Measurements from ENCODE around the gene STOML2. TPM values are rescaled to one million over a fixed set of nuclear protein-coding genes. Genes with fewer than 3 reads are reported as not detected.

The STOML2 gene
- total RNA-seq, 1 donor from 2014 or later, result 248 TPM

GRCh38 chr9:35054185-35054835 lies 48.6 kb downstream of the STOML2 start:
- no peak overlapping the region for H3K4me3 ChIP-seq (ENCODE audit: low read depth, low read length)
- no peak for DNase-seq (ENCODE audit: low read depth)
- FAIRE-seq, result no peak
- H3K36me3 ChIP-seq (ENCODE audit: control insufficient read depth, insufficient read depth, low read length), result peaks cover 23% of the 10 kb centered on the region
- no peaks in the 10 kb centered on the region for H3K27me3 ChIP-seq (ENCODE audit: control insufficient read depth, insufficient read depth, low read length)
- no peak for TF ChIP-seq CTCF (IDR thresholded peaks at IDR 0.05; ENCODE audit: insufficient read depth, low read length, severe bottlenecking)

GRCh38 chr9:35051069-35051967 lies 51.6 kb downstream of the STOML2 start:
- Histone ChIP-seq H3K27me3 (ENCODE audit: control insufficient read depth, insufficient read depth, low read length) (no peaks in the 10 kb centered on the region), H3K4me3 (ENCODE audit: low read depth, low read length) (no peak overlapping the region), H3K36me3 (ENCODE audit: control insufficient read depth, insufficient read depth, low read length) (peaks cover 3% of the 10 kb centered on the region)
- FAIRE-seq (no peak), DNase-seq (ENCODE audit: low read depth) (peak; percentile 42)
- peak; percentile 54 for TF ChIP-seq CTCF (IDR thresholded peaks at IDR 0.05; ENCODE audit: insufficient read depth, low read length, severe bottlenecking)

Other genes starting within 250 kb of the STOML2 start
- 0.13 and 0.26 TPM in 2 replicates for gene PHF24, start 144.8 kb downstream of the STOML2 start, total RNA-seq
- gene DNAJB5, start 113.4 kb downstream of the STOML2 start, total RNA-seq, result 8.2 and 11.0 TPM in 2 replicates
- gene VCP, start 30.5 kb downstream of the STOML2 start, total RNA-seq, result 320 and 342 TPM in 2 replicates
- gene FANCG, start 23.2 kb downstream of the STOML2 start, total RNA-seq, result 7.6 and 9.7 TPM in 2 replicates
- 22.9 and 25.3 TPM in 2 replicates for gene PIGO, start 6.5 kb downstream of the STOML2 start, total RNA-seq
- gene ATOSB, start 12.7 kb upstream of the STOML2 start, total RNA-seq, result 10.3 and 12.2 TPM in 2 replicates
- gene UNC13B, start 58.9 kb upstream of the STOML2 start, total RNA-seq, result 16.8 and 30.6 TPM in 2 replicates